Fibroblast of lung (primary cell): ENCODE measurements around the gene SHROOM3.

Experiments used
- EZH2 ChIP-seq: IDR thresholded peaks from 2 replicates; pipeline ENCODE4 v1.5.1; 2012; ENCODE audit warnings: low read length, control low read depth, mild to moderate bottlenecking; ENCODE audit errors: missing control alignments
- TF ChIP-seq, protein P1 (sequence below), 2 donors: IDR thresholded peaks in 1 of 2; conservative IDR thresholded peaks in 1 of 2; 1 replicate in 1 of 2; 2 replicates in 1 of 2; pipeline ENCODE4 v1.5.1; 2011 to 2012; ENCODE audit warnings: low read length in 2 of 2, control low read depth in 1 of 2, inconsistent platforms in 1 of 2, low read depth in 1 of 2, mild to moderate bottlenecking in 1 of 2

DNA sequence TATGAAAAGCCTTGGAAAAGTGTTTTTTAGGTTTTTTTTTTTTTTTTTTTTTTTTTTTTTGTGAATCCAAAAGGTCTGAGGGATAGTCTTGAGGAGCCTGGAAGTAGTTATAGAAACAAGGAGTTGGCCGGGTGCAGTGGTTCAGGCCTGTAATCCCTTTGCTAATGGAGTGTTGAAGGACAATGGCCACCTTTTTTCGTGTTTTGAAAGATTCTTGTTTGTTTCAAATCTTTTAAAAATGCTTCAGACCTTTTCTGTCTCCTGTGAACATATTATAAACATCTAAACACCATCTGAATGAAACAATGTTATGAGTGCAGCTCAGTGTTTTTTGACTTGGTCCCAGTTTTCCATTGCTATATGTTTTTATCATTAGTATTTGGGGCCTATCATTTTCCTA, 285.1 kb downstream of the SHROOM3 start:
- TF ChIP-seq, protein P1, sequence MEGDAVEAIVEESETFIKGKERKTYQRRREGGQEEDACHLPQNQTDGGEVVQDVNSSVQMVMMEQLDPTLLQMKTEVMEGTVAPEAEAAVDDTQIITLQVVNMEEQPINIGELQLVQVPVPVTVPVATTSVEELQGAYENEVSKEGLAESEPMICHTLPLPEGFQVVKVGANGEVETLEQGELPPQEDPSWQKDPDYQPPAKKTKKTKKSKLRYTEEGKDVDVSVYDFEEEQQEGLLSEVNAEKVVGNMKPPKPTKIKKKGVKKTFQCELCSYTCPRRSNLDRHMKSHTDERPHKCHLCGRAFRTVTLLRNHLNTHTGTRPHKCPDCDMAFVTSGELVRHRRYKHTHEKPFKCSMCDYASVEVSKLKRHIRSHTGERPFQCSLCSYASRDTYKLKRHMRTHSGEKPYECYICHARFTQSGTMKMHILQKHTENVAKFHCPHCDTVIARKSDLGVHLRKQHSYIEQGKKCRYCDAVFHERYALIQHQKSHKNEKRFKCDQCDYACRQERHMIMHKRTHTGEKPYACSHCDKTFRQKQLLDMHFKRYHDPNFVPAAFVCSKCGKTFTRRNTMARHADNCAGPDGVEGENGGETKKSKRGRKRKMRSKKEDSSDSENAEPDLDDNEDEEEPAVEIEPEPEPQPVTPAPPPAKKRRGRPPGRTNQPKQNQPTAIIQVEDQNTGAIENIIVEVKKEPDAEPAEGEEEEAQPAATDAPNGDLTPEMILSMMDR (conservative IDR thresholded peaks at IDR 0.05 in 1 of 2, IDR thresholded peaks at IDR 0.05 in 1 of 2; ENCODE audit: low read depth in 1 of 2, low read length in 2 of 2), result no peak
- TF ChIP-seq EZH2, result no peak
